Testis (tissue), 2 donors: Measurements from ENCODE around the gene SMYD5.

Experiments used
- CTCF ChIP-seq, 3 experiments: fragments of 450-650 bp in 2 of 3; fragments of 200-600 bp in 1 of 3; sonication (generic) in 1 of 3; IDR thresholded peaks; one replicate each; pipeline ENCODE4 v1.5.1; 2016 to 2019; ENCODE audit warnings: antibody characterized with exemption in 3 of 3, mild to moderate bottlenecking in 2 of 3, moderate library complexity in 1 of 3
- POLR2A ChIP-seq: fragments of 450-650 bp; IDR thresholded peaks from one replicate; pipeline ENCODE4 v1.6.1; 2017; ENCODE audit warnings: antibody characterized with exemption, mild to moderate bottlenecking, moderate library complexity

GRCh38 chr2:73253901-73254300, 39.9 kb downstream of the SMYD5 start:
- no peak for TF ChIP-seq CTCF (IDR thresholded peaks at IDR 0.05)
- no peak for TF ChIP-seq POLR2A
